ENCODE measurements around the gene FAM114A1.
A peak's percentile ranks its signal among the peaks of the same experiment; 100 is the strongest.

The FAM114A1 gene

GRCh38 chr4:38860788-38861424 lies 6.7 kb upstream of the FAM114A1 start:
- peak; percentile 66 for DNase-seq

- no peak for DNase-seq
These were observed 5.8 kb upstream of the FAM114A1 start for GRCh38 chr4:38861791-38862190.

GRCh38 chr4:38865445-38865844 lies 2.2 kb upstream of the FAM114A1 start:
- DNase-seq: no peak

DNA sequence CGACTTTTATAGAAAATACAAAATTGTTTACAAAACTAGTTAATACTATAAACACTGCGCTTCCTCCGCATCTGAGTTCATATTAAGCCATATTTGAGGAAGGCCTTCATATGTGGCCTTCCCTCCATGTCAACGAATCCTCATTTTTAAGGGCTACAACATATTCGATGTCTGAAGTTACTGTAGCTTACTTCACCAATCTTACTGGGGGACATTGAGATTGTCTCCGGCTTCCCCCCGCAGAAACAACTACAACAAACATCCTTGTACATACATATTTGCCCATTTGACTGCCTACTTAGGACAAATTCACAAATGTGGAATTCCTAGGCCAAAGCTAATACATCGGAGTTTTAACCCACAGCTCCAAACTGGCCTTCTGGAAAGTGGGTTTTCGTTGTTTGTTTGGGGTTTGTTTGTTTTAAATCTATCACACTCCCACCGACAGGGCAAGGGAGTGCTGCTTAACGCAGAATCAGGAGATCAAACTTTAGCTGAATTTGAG lies 581 bp upstream of the FAM114A1 start:
- DNase-seq: no peak

DNA sequence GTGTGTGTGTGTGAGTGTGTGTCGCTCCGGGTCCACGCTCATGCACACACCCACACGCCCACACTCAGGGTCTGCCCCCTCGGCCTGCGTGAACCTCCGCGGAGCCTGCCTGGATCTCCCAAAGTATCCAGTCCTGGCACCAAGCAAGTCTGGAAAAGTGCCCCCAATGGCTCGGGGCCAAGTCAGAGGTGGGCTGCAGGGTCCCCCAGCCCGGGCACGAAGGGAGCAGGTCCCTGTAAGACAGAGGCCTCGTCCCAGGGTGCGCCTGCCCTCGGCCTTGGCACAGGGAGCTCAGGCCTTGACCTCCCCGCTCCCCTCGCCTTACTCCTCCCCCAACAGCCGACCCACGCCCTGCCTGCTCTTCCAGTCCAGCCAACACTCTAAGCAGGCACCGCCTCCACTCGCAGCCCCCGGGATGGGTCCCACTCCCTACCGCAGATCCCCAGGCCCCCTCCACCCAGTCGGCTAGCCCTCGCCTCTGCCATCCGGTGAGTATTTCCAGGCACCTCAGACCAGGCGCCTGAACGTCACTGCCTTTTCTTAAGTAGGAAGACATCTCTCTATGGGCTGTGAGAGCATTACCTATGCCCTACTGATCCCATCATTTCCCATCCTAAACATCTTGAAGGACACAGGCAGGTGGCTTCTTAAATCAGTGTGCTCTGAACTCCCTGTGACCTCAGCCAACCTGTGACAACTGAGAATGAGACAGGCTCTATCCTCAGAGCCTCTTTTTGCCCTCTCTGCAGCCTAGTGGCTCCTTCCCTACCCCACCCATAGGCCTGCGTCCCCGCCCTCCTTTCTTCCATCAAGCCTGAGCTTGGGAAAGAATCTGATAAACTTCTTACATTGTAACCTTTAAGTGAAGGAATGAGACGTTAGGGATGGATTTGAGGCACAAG lies 704 bp downstream of the FAM114A1 start:
- no peak for DNase-seq

DNA sequence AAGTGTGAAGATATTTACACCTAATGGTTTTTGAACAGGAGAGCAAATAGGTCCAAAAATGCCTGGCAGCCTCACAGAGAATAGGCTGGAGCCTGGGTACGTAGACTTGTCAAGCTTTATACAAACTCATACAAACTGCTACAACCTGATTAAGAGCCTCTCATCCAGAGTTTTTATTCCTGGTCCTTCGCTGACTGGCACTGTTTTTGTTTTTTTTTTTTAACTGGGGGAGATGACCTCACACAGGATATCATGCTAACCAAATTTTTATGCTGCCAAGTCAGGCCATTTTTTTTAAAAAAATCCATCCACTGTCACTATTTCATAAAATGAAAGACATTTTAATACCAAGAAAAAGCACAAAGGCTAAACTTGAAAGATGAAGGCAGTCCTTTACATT lies 1.9 kb downstream of the FAM114A1 start:
- no peak for DNase-seq

DNA sequence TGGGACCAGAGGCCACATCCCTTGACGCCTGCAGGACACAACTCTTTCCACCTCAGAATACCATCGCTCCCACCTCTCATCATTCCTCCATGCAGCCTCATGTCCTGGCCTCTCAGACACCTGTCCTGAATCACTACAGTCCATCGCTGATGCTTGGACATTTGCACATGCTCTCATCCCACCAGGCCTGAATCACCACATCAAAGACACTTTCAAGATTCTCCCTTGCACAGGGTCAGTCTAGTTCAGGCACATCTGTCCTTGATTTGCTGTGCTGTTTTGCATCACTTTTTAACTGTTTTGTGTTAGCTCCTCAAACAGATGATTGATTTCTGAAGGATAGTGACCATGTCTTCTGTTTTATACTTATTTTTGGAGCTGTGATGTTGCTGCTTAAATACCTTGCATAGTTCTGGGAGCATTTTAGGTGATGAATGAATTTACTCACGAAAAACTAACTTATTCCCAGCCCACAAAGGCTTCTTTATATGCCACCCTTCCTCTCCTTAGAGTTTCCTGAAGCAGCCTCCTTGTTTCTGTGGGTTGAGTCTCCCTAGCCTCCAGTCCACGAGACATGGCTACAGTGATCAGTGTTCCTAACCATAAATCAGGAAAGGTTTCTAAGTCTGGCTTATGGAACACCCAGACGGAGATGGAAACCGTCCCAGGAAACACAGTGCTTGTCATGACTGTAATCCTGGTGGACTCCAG lies 2.6 kb downstream of the FAM114A1 start:
- DNase-seq: no peak

DNA sequence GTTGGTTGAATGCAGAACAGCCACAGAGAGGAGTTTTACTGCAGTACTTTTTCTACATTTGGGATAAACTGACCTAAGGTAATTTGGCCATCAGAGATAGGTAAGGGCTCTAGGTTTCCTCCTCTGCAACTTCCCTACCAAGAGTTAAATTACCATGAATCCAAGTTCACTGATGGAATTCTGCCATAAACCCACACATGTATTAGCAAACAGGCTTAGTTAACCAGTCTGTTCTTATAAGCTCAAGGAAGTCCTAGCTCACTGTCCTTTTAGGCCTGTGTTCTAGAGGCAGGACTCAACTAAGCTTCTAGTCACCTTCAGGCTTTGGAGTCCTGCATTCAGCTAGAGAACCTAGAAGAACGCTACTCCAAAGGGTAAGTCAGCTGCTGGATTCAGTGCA lies 4.0 kb downstream of the FAM114A1 start:
- no peak for DNase-seq

- no peak for DNase-seq
These were observed 5.0 kb downstream of the FAM114A1 start for GRCh38 chr4:38872620-38873019.

GRCh38 chr4:38873290-38873944 lies 5.8 kb downstream of the FAM114A1 start:
- DNase-seq: no peak

GRCh38 chr4:38876636-38877035 lies 9.0 kb downstream of the FAM114A1 start:
- DNase-seq: no peak

- no peak for DNase-seq
These were observed 16.6 kb downstream of the FAM114A1 start for GRCh38 chr4:38884254-38884653.

DNA sequence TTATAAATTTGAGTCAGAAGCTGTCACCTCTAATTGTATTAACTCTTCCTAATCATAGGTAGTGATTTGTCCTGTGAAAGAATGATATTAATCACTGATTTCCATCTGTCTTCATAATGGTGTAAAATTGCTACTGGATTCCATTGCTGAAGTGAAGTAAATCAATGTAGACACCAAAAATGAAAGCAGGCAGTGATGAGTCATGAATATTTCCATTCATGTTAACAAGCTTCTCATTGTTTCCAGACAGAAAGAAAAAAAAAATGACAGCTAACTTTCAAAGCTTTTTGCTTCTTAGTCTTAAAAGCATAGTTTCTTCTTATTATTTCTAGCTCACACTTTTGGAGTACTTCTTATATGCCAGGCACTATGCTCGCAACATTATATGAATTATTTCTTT lies 21.5 kb downstream of the FAM114A1 start:
- no peak for DNase-seq

- no peak for DNase-seq
These were observed 23.7 kb downstream of the FAM114A1 start for GRCh38 chr4:38891051-38891983.

- no peak for DNase-seq
These were observed 26.8 kb downstream of the FAM114A1 start for GRCh38 chr4:38894322-38894982.

- DNase-seq: no peak
These were observed 29.3 kb downstream of the FAM114A1 start for GRCh38 chr4:38896940-38897339.

- DNase-seq: no peak
These were observed 30.6 kb downstream of the FAM114A1 start for GRCh38 chr4:38898245-38898644.

GRCh38 chr4:38902221-38902620 lies 34.6 kb downstream of the FAM114A1 start:
- no peak for DNase-seq

DNA sequence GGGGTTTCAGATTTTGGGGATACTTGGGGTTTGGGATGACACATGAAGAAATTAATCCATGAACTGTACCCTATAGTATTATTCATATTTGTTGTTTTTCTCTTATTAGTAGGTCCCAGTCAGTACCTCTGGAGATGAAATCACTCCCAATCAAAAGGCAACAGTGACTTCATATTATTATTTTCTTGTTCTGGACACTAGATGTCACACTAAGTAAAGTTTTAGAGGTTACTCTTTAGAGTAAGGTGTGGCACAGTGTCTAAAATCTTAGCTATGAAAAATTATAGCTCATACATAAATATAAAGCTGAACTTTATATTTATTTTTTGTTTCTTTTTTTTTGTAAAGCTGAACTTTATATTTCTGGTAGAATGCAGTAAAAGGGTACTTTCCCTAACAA lies 35.1 kb downstream of the FAM114A1 start:
- DNase-seq: no peak

- DNase-seq: no peak
These were observed 36.6 kb downstream of the FAM114A1 start for GRCh38 chr4:38904090-38904666.

DNA sequence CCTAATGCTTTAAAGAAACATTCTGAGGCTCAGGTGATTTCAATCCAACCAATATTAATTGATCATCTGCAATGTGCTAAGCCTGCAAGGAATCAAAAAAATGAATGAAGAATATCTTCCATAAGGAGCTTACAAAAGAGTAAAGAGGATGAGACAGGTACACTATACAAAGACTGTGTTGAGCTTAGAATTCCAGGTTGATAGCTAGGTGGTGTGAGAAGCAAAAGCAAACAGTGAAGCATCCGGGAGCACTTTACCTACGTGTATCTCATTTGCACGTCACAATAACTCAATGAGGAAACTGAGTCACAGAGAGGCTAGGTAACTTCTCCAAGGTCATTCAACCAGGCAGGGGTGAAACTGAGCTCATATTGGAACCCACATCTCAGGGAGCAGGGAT lies 37.1 kb downstream of the FAM114A1 start:
- no peak for DNase-seq

Measured in stimulated activated CD4-positive, alpha-beta T cell treated with anti-CD3 and anti-CD28 coated beads, Interleukin-4, amount 100 ng/mL, for 24 hours (primary cell).